ENCODE data around the gene C11orf58. TPM values are rescaled to one million over a fixed set of nuclear protein-coding genes. Genes with fewer than 3 reads are reported as not detected.

Gene C11orf58
- total and polyA plus RNA-seq, 9 donors = 121 to 250 (median 195) TPM

DNA sequence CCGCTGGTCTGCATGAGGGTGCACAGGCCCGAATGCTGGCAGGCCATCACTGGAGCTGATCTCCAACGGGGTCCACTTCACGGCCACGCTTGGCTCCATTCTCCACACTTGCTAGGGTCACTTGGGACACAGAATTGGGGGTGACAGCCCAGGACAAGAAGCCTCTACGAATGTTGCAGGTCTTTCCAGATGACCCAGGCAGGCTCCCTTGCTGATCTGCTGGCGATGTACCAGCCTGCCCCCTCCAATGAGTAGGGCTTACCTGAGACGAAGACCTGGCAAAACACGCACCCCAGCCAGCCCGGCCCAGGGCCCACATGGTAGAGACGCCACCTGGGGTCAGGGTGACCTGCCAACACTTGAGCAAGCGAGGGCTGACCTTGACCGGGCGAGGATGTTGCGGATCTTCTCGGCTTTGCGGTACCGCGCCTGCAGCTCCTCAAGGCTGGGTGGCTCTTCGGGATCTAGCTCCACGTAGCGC is 44.9 kb downstream of the C11orf58 start:
- Histone ChIP-seq H3K9me3 (replicated peaks; ENCODE audit: control insufficient read depth, low read depth, low read length) (no peaks in the 10 kb centered on the region), H3K27me3 (ENCODE audit: control insufficient read depth, insufficient read depth, low read length) (no peaks in the 10 kb centered on the region), H3K36me3 (ENCODE audit: control insufficient read depth, insufficient read depth, low read length) (no peaks in the 10 kb centered on the region), H3K27ac (ENCODE audit: low read length) (no peak overlapping the region), H3K4me3 (ENCODE audit: low read length) (no peak overlapping the region), H3K4me1 (ENCODE audit: control insufficient read depth, insufficient read depth, low read length) (peaks cover 2% of the 10 kb centered on the region)
- no peak for DNase-seq
- WGBS (ENCODE audit: insufficient coverage) = 96% methylated on average over 13 of the region's 22 CpGs

DNA sequence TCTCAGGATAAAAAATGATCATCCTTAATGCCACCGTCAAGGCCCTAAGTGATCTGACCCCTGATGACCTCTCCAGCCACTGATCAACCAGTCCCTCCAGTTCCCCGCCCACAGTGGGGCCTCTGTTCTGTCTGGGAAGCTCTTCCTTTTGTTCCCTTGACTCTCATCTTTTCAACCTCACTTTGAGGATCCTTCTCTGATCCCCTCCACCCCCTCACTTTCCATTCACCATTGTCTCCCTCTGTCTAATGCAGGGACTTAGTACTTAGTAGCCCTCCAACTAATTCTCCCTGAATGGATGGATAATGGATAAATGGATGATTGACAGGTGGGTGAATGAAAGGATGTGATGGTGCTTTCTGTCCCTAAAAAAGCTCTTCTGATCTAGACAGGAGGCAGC is 45.6 kb downstream of the C11orf58 start:
- no peak for DNase-seq
- WGBS (ENCODE audit: insufficient coverage) = 55% methylated on average over 2 of the region's 2 CpGs
- peaks cover 10% of the 10 kb centered on the region for H3K4me1 ChIP-seq (ENCODE audit: control insufficient read depth, insufficient read depth, low read length)

DNA sequence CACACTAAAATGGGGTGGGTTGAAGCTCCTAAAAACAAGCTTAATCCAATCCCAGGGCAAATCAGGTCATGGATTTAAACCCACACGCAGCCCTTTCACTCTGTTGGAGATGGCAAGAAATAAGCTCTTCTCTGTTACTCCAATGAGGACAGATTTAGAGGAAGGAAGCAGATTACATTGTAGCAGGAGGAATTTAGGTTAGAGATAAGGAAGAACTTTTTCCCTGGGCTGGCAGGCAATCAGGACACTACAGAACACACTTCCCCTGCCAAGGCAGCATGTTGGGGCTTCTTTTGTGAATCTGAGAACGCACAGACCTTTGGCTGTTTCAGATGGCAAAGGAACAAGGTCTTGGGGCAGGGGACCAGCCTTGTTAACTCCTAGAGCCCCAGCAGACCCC is 46.2 kb downstream of the C11orf58 start:
- no peaks in the 10 kb centered on the region for H3K27me3 ChIP-seq (ENCODE audit: control insufficient read depth, insufficient read depth, low read length)
- H3K9me3 ChIP-seq (replicated peaks; ENCODE audit: control insufficient read depth, low read depth, low read length) = no peaks in the 10 kb centered on the region
- no peaks in the 10 kb centered on the region for H3K36me3 ChIP-seq (ENCODE audit: control insufficient read depth, insufficient read depth, low read length)
- no peak overlapping the region for H3K4me3 ChIP-seq (ENCODE audit: low read length)
- H3K4me1 ChIP-seq (ENCODE audit: control insufficient read depth, insufficient read depth, low read length) = peaks cover 15% of the 10 kb centered on the region
- H3K27ac ChIP-seq (ENCODE audit: low read length) = no peak overlapping the region
- DNase-seq = no peak
- WGBS (ENCODE audit: insufficient coverage) = no CpG with 5 or more reads among the region's 2 CpGs

More for the DNA sequence above, 45.6 kb downstream of the C11orf58 start:
- no peak overlapping the region for H3K27ac ChIP-seq (ENCODE audit: low read length)
- H3K9me3 ChIP-seq (replicated peaks; ENCODE audit: control insufficient read depth, low read depth, low read length) = no peaks in the 10 kb centered on the region
- H3K36me3 ChIP-seq (ENCODE audit: control insufficient read depth, insufficient read depth, low read length) = no peaks in the 10 kb centered on the region
- no peaks in the 10 kb centered on the region for H3K27me3 ChIP-seq (ENCODE audit: control insufficient read depth, insufficient read depth, low read length)
- no peak overlapping the region for H3K4me3 ChIP-seq (ENCODE audit: low read length)

DNA sequence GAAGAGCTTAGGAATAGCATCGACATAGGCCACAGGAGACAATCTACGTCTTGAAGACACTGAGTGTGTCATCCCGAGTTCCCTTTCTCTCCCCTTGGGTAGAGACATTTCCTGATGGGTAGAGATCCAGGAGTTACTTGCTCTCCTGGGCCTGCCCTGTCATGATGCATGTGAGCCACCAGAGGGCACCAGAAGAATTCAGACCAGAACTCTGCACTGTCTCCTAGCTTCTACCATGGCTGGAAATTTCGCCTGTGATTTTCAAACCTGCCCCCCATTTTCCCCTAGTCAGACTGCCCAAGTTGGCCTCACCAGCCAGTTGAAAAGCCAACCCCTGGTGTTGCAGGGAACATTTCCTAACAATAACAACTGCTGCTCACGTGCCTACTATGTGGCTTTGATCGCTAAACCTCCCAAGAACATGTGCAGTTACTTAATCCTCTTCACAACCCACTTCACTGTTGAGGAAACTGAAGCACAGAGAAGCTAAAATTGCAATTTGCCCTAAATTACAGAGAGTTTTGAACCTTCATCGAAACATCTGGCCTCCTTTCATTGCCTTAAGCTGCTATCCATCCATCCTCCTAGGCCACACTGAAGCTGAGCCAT is 47.2 kb downstream of the C11orf58 start:
- H3K9me3 ChIP-seq (replicated peaks; ENCODE audit: control insufficient read depth, low read depth, low read length) = no peaks in the 10 kb centered on the region
- peak; percentile 80 for DNase-seq
- H3K36me3 ChIP-seq (ENCODE audit: control insufficient read depth, insufficient read depth, low read length) = no peaks in the 10 kb centered on the region
- no peaks in the 10 kb centered on the region for H3K27me3 ChIP-seq (ENCODE audit: control insufficient read depth, insufficient read depth, low read length)
- peaks cover 20% of the 10 kb centered on the region for H3K4me1 ChIP-seq (ENCODE audit: control insufficient read depth, insufficient read depth, low read length)
- H3K4me3 ChIP-seq (ENCODE audit: low read length) = no peak overlapping the region
- no peak overlapping the region for H3K27ac ChIP-seq (ENCODE audit: low read length)
- WGBS (ENCODE audit: insufficient coverage) = 88% methylated on average over 4 of the region's 7 CpGs

DNA sequence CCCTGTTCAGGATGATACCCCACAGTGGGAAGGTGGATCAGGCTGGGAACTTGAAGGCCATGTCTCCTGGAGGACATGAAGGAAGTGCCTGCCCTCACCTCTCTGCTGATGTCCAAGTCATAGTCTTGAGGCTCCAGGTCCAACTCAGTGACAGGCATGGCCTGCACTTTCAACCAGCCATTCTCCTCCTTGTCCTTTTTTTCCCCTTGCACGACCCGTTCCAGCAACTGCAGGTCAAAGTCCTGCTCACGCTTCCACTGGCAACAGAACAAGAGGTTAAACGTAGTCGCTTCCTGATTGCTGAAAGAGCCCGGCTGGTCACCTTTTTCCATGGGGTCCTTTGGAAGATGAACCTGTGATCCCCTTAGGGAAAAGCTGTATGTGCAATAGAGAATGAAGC is 47.7 kb downstream of the C11orf58 start:
- no peak for DNase-seq

DNA sequence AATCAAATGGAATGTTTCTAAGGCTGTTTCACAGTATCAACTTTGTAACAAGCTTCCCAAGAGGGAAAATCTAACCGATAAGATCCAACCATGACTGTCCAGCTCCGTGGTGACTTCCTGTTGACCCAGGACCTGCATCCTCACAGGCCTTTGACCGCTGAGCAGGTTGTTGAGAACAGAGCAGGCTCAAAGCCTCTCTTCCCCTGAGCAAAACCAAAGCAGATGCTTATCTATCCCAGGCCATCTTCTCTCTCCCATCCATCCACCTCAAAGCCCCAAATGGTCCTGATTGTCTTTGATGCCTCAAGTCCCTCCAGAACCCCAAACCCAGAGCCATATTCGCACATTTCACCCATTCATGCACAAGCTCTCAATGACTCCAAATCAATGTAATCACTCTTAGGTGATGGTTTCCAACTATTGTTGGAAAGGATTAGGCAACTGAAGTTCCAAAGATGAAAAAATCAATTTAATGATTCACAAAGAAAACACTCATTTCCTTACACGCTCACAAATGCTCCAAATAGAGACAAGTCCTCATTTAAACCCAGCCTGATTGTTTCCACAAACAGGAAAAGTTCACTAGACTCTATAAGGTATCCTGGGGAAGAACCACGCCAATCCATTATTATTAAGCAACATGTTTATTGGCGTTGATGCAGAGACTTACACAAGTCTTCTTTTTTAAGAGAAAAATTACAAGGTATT is 48.7 kb downstream of the C11orf58 start:
- H3K27me3 ChIP-seq (ENCODE audit: control insufficient read depth, insufficient read depth, low read length) = no peaks in the 10 kb centered on the region
- WGBS (ENCODE audit: insufficient coverage) = 69% methylated on average over 4 of the region's 7 CpGs
- peaks cover 28% of the 10 kb centered on the region for H3K4me1 ChIP-seq (ENCODE audit: control insufficient read depth, insufficient read depth, low read length)
- no peaks in the 10 kb centered on the region for H3K9me3 ChIP-seq (replicated peaks; ENCODE audit: control insufficient read depth, low read depth, low read length)
- H3K36me3 ChIP-seq (ENCODE audit: control insufficient read depth, insufficient read depth, low read length) = no peaks in the 10 kb centered on the region
- DNase-seq = no peak
- H3K27ac ChIP-seq (ENCODE audit: low read length) = no peak overlapping the region
- no peak overlapping the region for H3K4me3 ChIP-seq (ENCODE audit: low read length)

More for the DNA sequence above, 47.7 kb downstream of the C11orf58 start:
- Histone ChIP-seq H3K27ac (ENCODE audit: low read length) (no peak overlapping the region), H3K4me1 (ENCODE audit: control insufficient read depth, insufficient read depth, low read length) (peaks cover 26% of the 10 kb centered on the region), H3K4me3 (ENCODE audit: low read length) (no peak overlapping the region), H3K9me3 (replicated peaks; ENCODE audit: control insufficient read depth, low read depth, low read length) (no peaks in the 10 kb centered on the region), H3K27me3 (ENCODE audit: control insufficient read depth, insufficient read depth, low read length) (no peaks in the 10 kb centered on the region), H3K36me3 (ENCODE audit: control insufficient read depth, insufficient read depth, low read length) (no peaks in the 10 kb centered on the region)
- 96% methylated on average over 6 of the region's 6 CpGs for WGBS (ENCODE audit: insufficient coverage)

DNA sequence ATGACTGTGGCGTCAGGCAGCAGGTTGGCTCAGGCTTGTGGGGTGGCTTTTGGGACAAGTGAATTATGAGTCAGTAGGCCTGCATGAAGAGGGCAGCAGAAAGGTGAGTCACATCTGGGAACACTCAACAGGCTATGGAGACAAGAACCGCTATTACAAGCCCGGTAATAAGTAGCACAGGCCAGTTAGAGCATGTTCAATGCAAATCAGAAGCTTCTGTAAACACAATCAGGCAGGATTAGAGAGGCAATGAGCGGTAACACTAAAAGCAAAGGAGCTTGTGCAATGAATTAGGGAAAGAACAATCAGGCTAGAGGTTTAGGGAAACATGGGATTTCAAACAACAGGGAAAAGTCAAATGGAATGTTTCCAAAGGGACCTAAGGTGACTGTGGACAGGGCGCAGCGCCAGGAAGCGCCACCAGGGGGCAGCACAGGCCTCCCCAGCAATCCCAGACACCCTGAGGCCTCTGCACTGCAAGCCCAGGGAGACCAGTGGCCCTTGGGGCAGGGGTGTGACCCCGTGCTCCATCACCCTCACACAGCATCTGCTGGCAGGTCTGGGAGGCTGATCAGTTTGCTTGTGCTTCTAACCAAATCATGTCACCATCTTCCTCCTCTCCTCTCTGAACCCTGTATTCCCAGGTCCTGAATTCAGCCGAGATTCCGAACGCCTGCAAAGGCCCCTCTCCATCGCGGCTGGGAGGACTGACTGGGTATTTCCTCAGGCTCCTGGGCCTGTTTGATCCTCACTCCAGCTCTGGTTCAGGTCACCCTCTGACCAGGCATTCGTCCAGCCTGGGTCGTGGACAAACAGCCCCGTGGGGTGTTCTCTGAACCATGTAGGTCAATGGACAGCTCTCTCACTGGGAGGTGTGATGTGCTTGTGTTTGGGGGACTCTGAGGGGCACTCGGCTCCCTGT is 50.0 kb downstream of the C11orf58 start:
- Histone ChIP-seq H3K27me3 (ENCODE audit: control insufficient read depth, insufficient read depth, low read length) (no peaks in the 10 kb centered on the region), H3K27ac (ENCODE audit: low read length) (no peak overlapping the region), H3K9me3 (replicated peaks; ENCODE audit: control insufficient read depth, low read depth, low read length) (no peaks in the 10 kb centered on the region), H3K4me1 (ENCODE audit: control insufficient read depth, insufficient read depth, low read length) (peaks cover 30% of the 10 kb centered on the region), H3K36me3 (ENCODE audit: control insufficient read depth, insufficient read depth, low read length) (no peaks in the 10 kb centered on the region), H3K4me3 (ENCODE audit: low read length) (no peak overlapping the region)
- DNase-seq = peak; percentile 57
- 56% methylated on average over 16 of the region's 17 CpGs for WGBS (ENCODE audit: insufficient coverage)

DNA sequence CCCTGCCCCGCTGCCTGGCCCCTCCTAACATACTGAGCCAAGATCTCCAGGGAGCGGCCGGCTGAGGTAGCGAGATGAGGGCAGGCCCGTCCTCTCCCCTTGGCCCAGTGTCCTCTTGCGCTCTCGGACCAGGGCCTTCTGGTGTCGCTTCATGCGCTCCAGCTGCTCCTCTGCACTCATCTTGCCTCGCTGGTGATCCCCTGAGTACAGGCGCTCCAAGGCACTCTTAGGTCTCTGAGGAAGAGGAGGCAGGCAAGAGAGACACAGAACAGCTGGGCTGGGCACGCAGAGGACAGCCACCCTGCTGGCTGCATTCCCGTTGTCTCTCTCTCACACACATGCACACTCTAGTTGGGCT is 50.6 kb downstream of the C11orf58 start:
- Histone ChIP-seq H3K27ac (ENCODE audit: low read length) (no peak overlapping the region), H3K36me3 (ENCODE audit: control insufficient read depth, insufficient read depth, low read length) (no peaks in the 10 kb centered on the region), H3K9me3 (replicated peaks; ENCODE audit: control insufficient read depth, low read depth, low read length) (no peaks in the 10 kb centered on the region), H3K4me1 (ENCODE audit: control insufficient read depth, insufficient read depth, low read length) (peaks cover 33% of the 10 kb centered on the region), H3K4me3 (ENCODE audit: low read length) (no peak overlapping the region), H3K27me3 (ENCODE audit: control insufficient read depth, insufficient read depth, low read length) (no peaks in the 10 kb centered on the region)
- 84% methylated on average over 9 of the region's 13 CpGs for WGBS (ENCODE audit: insufficient coverage)
- DNase-seq = no peak

DNA sequence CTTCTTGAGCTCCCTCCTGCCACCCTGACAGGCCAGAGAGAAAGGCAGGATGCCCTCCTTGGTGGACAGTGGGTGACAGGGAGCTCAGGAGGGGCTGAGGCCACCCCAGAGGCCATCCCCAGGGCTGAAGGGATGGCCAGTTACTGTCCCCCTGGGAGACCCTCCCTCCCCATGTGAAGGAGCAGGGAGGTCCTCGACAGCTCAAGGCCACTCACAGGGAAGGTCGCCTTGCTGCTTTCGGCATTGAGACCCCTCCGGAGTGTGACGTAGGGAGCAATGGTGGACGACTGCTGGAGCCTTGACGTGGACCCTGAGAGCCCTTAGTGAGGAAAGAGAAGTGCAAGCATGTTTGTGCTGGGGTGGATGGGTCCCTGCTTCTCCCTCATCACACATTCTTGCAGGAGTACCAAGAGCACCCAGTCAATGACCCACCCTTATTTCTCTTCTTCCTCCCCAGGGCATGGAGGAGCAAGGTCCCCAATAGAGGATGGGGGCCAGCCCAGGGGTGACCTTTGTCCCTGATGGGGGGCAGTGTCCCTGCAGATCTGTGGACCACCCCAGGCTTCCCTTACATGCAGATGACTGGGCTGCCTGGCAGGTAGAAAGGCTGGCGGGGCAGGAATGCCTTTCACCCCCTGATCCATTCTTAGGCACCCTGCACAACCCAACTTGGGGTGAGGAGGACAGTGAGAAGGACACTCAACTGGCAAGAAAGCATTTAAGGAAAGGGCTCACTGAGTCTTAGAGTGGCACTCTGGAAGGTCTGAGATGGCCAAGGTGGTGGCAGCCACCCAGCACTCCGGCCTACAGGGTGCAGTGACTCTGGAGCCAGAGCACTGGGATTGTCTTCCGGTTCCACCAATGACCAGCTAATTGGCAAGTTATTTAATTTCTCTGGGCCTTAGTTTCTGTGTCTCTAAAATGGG is 51.4 kb downstream of the C11orf58 start:
- Histone ChIP-seq H3K27me3 (ENCODE audit: control insufficient read depth, insufficient read depth, low read length) (no peaks in the 10 kb centered on the region), H3K36me3 (ENCODE audit: control insufficient read depth, insufficient read depth, low read length) (no peaks in the 10 kb centered on the region), H3K4me1 (ENCODE audit: control insufficient read depth, insufficient read depth, low read length) (peaks cover 33% of the 10 kb centered on the region), H3K9me3 (replicated peaks; ENCODE audit: control insufficient read depth, low read depth, low read length) (no peaks in the 10 kb centered on the region), H3K4me3 (ENCODE audit: low read length) (no peak overlapping the region), H3K27ac (ENCODE audit: low read length) (no peak overlapping the region)
- no peak for DNase-seq
- WGBS (ENCODE audit: insufficient coverage) = 99% methylated on average over 6 of the region's 10 CpGs
